GM10847 (cell line): ENCODE data around the gene C1R.

Experiments used
- POLR2A ChIP-seq: IDR thresholded peaks from 2 replicates; pipeline ENCODE4 v1.6.1; 2011; ENCODE audit not compliant: insufficient read length; ENCODE audit errors: extremely low read depth

The C1R gene

GRCh38 chr12:7066596-7066995 lies 25.6 kb downstream of the C1R start:
- TF ChIP-seq POLR2A: no peak

DNA sequence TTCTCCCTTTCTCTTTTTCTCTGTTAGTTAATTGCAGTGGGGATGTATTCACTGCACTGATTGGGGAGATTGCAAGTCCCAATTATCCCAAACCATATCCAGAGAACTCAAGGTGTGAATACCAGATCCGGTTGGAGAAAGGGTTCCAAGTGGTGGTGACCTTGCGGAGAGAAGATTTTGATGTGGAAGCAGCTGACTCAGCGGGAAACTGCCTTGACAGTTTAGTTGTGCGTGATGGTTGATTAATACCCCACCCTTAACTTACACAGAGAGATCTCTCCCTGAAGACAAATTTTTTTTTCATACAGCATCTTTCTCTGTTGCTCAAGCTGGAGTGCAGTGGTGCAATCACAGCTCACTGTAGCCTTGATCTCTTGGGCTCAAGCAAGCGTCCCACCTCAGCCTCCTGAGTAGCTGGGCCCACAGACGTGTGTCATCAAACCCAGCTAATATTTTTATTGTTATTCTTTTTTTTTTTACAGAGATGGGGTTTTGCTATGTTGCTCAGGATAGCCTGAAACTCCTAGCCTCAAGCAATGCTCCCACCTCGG lies 27.1 kb downstream of the C1R start:
- no peak for TF ChIP-seq POLR2A

DNA sequence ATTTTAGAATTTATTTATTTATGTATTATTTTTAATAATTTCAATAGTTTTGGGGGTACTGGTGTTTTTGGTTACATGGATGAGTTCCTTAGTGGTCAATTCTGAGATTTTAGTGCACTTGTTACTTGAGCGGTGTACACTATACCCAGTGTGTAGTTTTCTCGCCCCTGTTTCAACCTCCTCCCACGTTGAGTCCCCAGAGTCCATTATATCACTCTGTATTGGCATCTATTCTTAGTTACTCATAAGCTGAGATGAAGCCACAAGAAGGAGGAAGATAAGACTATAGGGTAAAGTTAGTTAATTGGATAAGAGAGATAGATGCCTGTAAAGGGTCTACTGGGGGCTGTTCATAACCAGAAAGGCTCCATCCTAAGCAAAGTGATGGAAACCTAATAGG lies 27.7 kb downstream of the C1R start:
- no peak for TF ChIP-seq POLR2A

- TF ChIP-seq POLR2A: no peak
These were observed 30.6 kb downstream of the C1R start for GRCh38 chr12:7061596-7061995.

DNA sequence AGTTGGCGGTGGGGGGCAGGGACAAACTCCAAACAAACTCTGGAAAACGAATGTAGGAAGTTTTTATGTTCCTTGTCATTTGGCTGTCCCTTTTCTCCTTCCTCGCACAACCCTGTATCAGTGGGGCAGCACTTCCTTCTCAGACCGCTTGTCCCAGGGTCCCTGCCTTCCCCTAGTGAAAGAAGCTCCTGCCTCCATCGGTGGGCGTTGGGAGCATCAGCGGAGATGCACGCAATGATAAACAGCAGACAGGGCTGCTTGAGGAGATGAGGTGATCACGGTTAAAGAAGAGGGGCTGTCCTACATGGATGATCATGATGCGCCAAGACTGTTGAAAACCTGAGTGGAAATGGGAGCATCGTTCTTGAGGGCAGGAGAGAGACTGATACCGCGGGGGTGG lies 31.1 kb downstream of the C1R start:
- TF ChIP-seq POLR2A: no peak

- no peak for TF ChIP-seq POLR2A
These were observed 31.8 kb downstream of the C1R start, which contains the start of gene C1S for GRCh38 chr12:7060353-7060954. TSS of gene C1S (plus strand) at chr12:7060718. CDS start at chr12:7061913, 1,195 bp downstream.

DNA sequence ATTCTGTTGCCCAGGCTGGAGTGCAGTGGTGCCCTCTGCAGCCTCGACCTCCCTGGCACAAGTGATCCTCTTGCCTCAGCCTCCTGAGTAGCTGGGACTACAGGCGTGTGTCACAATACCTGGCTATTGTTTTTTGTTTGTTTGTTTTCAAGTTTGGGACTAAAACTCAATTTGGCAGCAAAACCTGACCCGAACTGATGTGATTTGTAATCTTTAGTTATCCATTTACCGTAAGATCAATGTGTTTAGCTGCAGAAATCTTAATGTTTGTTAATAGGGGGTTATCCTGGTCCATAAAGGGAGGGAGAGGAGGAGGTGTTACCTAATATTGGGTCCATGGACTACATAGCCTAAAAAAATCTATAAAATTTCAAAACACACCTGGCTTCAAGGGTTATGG lies 32.5 kb downstream of the C1R start:
- no peak for TF ChIP-seq POLR2A

- no peak for TF ChIP-seq POLR2A
These were observed 33.3 kb downstream of the C1R start for GRCh38 chr12:7058850-7059395.

GRCh38 chr12:7058163-7058845 lies 33.9 kb downstream of the C1R start:
- no peak for TF ChIP-seq POLR2A

- no peak for TF ChIP-seq POLR2A
These were observed 37.3 kb downstream of the C1R start for GRCh38 chr12:7054925-7055324.

DNA sequence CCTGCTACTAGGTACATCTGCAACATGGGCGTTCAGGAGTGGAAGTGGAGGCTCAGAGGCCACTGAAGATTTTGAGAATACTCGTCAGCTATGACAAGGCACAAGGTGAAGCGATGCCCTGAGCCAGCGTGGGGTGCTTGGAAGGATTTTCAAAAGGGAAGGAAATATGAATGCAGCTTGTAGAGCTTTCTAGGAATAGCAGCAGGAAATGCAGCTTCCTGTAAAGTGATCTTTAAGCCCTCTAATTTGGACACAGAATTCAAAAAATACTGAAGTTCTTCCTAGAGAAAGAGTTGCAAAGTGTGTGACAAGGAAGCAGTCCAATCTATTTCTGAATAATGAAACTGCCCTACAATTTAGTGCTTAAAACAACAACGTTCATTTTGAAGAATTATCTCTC lies 44.9 kb downstream of the C1R start:
- TF ChIP-seq POLR2A: no peak

- no peak for TF ChIP-seq POLR2A
These were observed 45.7 kb downstream of the C1R start for GRCh38 chr12:7046383-7047105.

- no peak for TF ChIP-seq POLR2A
These were observed 46.3 kb downstream of the C1R start for GRCh38 chr12:7045913-7046312.

DNA sequence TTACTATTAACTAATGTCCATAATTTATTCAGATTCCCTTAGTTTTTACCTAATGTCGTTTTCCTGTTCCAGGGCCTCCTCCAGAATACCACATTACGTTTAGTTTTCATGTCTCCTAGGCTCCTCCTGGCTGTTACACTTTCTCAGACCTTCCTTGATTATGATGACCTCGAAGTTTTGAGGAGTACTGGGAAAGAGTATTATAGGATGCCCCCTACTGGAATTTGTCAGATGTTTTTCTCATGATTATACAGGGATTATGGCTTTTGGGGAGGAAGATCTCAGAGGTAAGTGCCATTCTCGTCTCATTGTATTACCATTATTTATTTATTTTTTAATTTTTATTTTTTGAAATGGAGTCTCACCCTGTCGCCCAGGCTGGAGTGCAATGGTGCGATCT lies 49.4 kb downstream of the C1R start:
- TF ChIP-seq POLR2A: no peak

DNA sequence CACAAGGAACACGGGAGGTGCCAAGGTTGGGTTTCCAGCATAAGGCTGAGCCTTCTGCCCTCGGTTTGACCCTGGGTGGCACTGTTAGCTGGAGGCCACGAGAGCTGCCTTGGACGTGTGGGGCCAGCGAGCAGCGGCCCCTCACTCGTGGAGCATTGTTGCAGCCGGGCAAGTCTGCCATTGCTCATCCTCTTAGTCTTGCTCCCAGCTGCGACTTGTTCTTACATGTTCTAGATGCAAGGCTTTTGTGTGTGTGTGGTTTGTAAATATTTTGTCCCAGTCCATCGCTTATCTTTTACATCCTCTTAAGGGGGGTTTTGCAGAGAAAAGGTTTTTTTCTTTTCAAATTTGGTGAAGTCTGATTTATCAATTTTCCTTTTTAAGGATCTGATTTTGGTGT lies 52.8 kb downstream of the C1R start:
- TF ChIP-seq POLR2A: no peak

- TF ChIP-seq POLR2A: no peak
These were observed 53.7 kb downstream of the C1R start for GRCh38 chr12:7038591-7038990.
